Left ventricle myocardium inferior (tissue), 1 donor: ENCODE data around the gene LTF. TPM values are rescaled to one million over a fixed set of nuclear protein-coding genes. Genes with fewer than 3 reads are reported as not detected.

ENCODE experiments used
- DNase-seq: peaks from one replicate; pipeline ENCODE4 v3.0.0-alpha.2; 2020
- H3K27ac ChIP-seq: fragments of 200-600 bp; replicated peaks from 2 replicates; pipeline ENCODE4 v1.8.0; 2021
- H3K27me3 ChIP-seq: fragments of 200-600 bp; 2 replicates; pipeline ENCODE4 v1.8.0; 2021; ENCODE audit warnings: low read depth
- H3K36me3 ChIP-seq: fragments of 200-600 bp; 2 replicates; pipeline ENCODE4 v1.8.0; 2021
- H3K4me1 ChIP-seq: fragments of 200-600 bp; 2 replicates; pipeline ENCODE4 v1.8.0; 2021
- H3K4me3 ChIP-seq: fragments of 200-600 bp; 2 replicates; pipeline ENCODE4 v1.8.0; 2021; ENCODE audit warnings: mild to moderate bottlenecking, moderate library complexity
- H3K9me3 ChIP-seq: fragments of 200-600 bp; replicated peaks from 2 replicates; pipeline ENCODE4 v1.8.0; 2021
- intact Hi-C: fragments of 100-400 bp; cut with micrococcal nuclease; formaldehyde crosslinking; loops from one replicate; pipeline ENCODE4 v1.11.0; 2022
- total RNA-seq: library from RNA; stranded (reverse); fragmentation: NEBNext Ultra II Directional; extraction: Animal tissue kit (Norgen Biotek cat#: 25700); gene quantifications from one replicate; pipeline ENCODE4 v1.2.1, GENCODE V29; 2021
- TF ChIP-seq, protein P1 (sequence below): fragments of 200-600 bp; IDR thresholded peaks from 2 replicates; pipeline ENCODE4 v1.8.0; 2021; ENCODE audit warnings: antibody characterized with exemption, mild to moderate bottlenecking, borderline replicate concordance
- donor health status: DM: no; HTN: yes; CAD: no; lungs with severe emphysema.

LTF gene
- total RNA-seq, 1 donor from 2014 or later: 2.7 TPM

GRCh38 chr3:46386205-46386604, 78.5 kb downstream of the LTF start:
- no peak overlapping the region for H3K27ac ChIP-seq
- no peak overlapping the region for H3K4me3 ChIP-seq
- intact Hi-C loops: no loop called here
- H3K4me1 ChIP-seq: peaks cover 12% of the 10 kb centered on the region
- no peak for DNase-seq
- TF ChIP-seq, protein P1, sequence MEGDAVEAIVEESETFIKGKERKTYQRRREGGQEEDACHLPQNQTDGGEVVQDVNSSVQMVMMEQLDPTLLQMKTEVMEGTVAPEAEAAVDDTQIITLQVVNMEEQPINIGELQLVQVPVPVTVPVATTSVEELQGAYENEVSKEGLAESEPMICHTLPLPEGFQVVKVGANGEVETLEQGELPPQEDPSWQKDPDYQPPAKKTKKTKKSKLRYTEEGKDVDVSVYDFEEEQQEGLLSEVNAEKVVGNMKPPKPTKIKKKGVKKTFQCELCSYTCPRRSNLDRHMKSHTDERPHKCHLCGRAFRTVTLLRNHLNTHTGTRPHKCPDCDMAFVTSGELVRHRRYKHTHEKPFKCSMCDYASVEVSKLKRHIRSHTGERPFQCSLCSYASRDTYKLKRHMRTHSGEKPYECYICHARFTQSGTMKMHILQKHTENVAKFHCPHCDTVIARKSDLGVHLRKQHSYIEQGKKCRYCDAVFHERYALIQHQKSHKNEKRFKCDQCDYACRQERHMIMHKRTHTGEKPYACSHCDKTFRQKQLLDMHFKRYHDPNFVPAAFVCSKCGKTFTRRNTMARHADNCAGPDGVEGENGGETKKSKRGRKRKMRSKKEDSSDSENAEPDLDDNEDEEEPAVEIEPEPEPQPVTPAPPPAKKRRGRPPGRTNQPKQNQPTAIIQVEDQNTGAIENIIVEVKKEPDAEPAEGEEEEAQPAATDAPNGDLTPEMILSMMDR: no peak
- H3K36me3 ChIP-seq: no peaks in the 10 kb centered on the region
- no peaks in the 10 kb centered on the region for H3K27me3 ChIP-seq
- H3K9me3 ChIP-seq: no peaks in the 10 kb centered on the region

Other genes starting within 250 kb of the LTF start
- gene CCR3, start 222.4 kb downstream of the LTF start, total RNA-seq: not detected
- 0.63 TPM for gene CCR2, start 110.8 kb downstream of the LTF start, total RNA-seq
- 0.22 TPM for gene CCR5, start 94.0 kb downstream of the LTF start, total RNA-seq
- 1.5 TPM for gene CCRL2, start 57.6 kb downstream of the LTF start, total RNA-seq
- not detected for gene RTP3, start 33.1 kb upstream of the LTF start, total RNA-seq
- 114 TPM for gene LRRC2, start 101.4 kb upstream of the LTF start, total RNA-seq
- not detected for gene FAM240A, start 147.6 kb upstream of the LTF start, total RNA-seq
- 33.7 TPM for gene ALS2CL, start 228.8 kb upstream of the LTF start, total RNA-seq
- gene TMIE, start 236.5 kb upstream of the LTF start, total RNA-seq: 1.5 TPM